NCI-H1092 (cell line): ENCODE data around the gene FBXO36.

Source experiments
- DNase-seq: peaks from one replicate; lab custom pipeline; 2025; lab: John Stamatoyannopoulos, UW

Gene FBXO36

GRCh38 chr2:229970406-229970805 is 48.1 kb downstream of the FBXO36 start:
- DNase-seq, result no peak

- no peak for DNase-seq
Measured at GRCh38 chr2:229971298-229971790, 49.0 kb downstream of the FBXO36 start.

- no peak for DNase-seq
Measured at GRCh38 chr2:229974266-229974665, 52.0 kb downstream of the FBXO36 start.

- no peak for DNase-seq
Measured at GRCh38 chr2:229980431-229981184, 58.3 kb downstream of the FBXO36 start.

- no peak for DNase-seq
Measured at GRCh38 chr2:229993236-229993635, 70.9 kb downstream of the FBXO36 start.

GRCh38 chr2:229996320-229996719 is 74.0 kb downstream of the FBXO36 start:
- no peak for DNase-seq

- DNase-seq, result no peak
Measured at GRCh38 chr2:229997565-229997964, 75.3 kb downstream of the FBXO36 start.

- no peak for DNase-seq
Measured at GRCh38 chr2:230000118-230000841, 78.0 kb downstream of the FBXO36 start.

- DNase-seq, result peak; percentile 4
Measured at GRCh38 chr2:230007931-230008707, 85.8 kb downstream of the FBXO36 start.

GRCh38 chr2:230008708-230009066 is 86.4 kb downstream of the FBXO36 start:
- DNase-seq, result no peak

- DNase-seq, result no peak
Measured at GRCh38 chr2:230010501-230010900, 88.2 kb downstream of the FBXO36 start.

- DNase-seq, result no peak
Measured at GRCh38 chr2:230011617-230012016, 89.3 kb downstream of the FBXO36 start.

- no peak for DNase-seq
Measured at GRCh38 chr2:230012267-230012884, 90.1 kb downstream of the FBXO36 start.

GRCh38 chr2:230016844-230017243 is 94.5 kb downstream of the FBXO36 start:
- no peak for DNase-seq

- DNase-seq, result no peak
Measured at GRCh38 chr2:230018153-230018552, 95.8 kb downstream of the FBXO36 start.

- DNase-seq, result no peak
Measured at GRCh38 chr2:230019742-230020141, 97.4 kb downstream of the FBXO36 start.

- no peak for DNase-seq
Measured at GRCh38 chr2:230023313-230023712, 101.0 kb downstream of the FBXO36 start.

GRCh38 chr2:230042195-230042594 is 119.9 kb downstream of the FBXO36 start:
- DNase-seq, result no peak

GRCh38 chr2:230043025-230043424 is 120.7 kb downstream of the FBXO36 start:
- no peak for DNase-seq

- DNase-seq, result no peak
Measured at GRCh38 chr2:230043461-230043860, 121.2 kb downstream of the FBXO36 start.

- DNase-seq, result no peak
Measured at GRCh38 chr2:230046491-230046890, 124.2 kb downstream of the FBXO36 start.

- DNase-seq, result no peak
Measured at GRCh38 chr2:230048010-230048671, 125.8 kb downstream of the FBXO36 start.
